Coronary artery (tissue), 2 donors: ENCODE measurements around the gene AFG3L2.
A peak's percentile ranks its signal among the peaks of the same experiment; 100 is the strongest.

Experiments used
- DNase-seq: peaks from one replicate; pipeline ENCODE4 v3.0.0-alpha.2; 2017; ENCODE audit warnings: low spot score
- H3K27ac ChIP-seq, 2 donors: fragments of 200-600 bp; sonication (generic); one replicate each; pipeline ENCODE4 v1.5.1; 2016 to 2019
- H3K4me3 ChIP-seq: fragments of 200-600 bp; sonication (generic); 2 replicates; pipeline ENCODE4 v1.5.1; 2016; ENCODE audit warnings: mild to moderate bottlenecking, moderate library complexity
- CTCF ChIP-seq: fragments of 200-600 bp; sonication (generic); IDR thresholded peaks from one replicate; pipeline ENCODE4 v1.5.1; 2019; ENCODE audit warnings: antibody characterized with exemption

AFG3L2 gene

GRCh38 chr18:12296087-12296403 lies 81.0 kb downstream of the AFG3L2 start:
- Histone ChIP-seq H3K27ac (no peak overlapping the region), H3K4me3 (no peak overlapping the region)
- TF ChIP-seq CTCF: no peak
- no peak for DNase-seq

DNA sequence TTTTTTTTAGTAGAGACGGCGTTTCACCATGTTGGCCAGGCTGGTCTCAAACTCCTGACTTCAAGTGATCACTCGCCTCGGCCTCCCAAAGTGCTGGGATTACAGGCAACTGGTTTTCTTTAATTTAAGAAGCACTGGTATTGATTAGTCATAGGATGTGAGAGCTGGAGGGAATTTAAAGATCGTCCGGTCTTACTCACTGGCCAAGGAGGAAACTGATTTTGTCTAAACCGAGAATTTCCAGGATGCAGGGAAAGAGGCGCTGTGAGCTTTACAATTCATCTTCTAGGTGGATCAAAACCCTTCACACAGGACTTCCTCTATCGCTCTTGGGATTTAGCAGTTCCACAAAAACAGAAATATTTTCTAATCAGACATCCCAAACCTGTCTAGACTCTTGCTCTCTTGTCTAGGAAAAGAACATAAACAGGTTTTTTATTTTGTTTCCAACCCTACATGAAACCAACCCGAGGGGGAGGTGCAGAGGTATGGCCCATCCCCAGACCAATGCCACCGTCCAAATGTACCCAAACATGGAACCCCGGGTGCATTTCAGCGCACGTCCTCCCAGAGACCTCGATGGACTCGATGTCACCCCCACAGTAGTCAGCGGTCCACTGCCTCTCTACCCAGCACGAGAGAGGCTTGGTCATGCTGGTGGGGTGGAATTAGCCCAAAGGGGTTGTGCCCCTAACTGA lies 81.5 kb downstream of the AFG3L2 start:
- no peak for DNase-seq
- Histone ChIP-seq H3K27ac (no peak overlapping the region), H3K4me3 (no peak overlapping the region)
- no peak for TF ChIP-seq CTCF

DNA sequence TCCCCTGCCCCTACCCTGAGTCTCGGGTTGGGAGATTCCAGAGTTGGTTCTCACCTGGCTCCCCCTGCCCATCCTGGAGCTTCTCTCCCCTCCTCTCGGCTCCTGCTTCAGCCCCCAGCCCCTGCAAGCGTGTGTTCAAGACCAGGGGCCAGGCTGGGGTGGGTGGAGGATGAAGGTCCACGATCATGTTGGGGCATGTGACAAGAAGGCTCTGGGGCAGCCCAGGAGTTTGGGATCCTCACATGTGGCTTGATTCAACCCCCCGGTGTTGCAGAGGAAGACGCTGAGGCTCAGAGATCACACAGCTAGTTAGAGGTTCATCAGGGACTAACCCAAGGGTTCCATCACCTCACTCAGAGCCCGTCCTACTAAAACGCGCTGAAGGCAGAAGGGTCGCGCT lies 83.2 kb downstream of the AFG3L2 start:
- Histone ChIP-seq H3K4me3 (no peak overlapping the region), H3K27ac (no peak overlapping the region)
- no peak for DNase-seq
- no peak for TF ChIP-seq CTCF

GRCh38 chr18:12291690-12292089 lies 85.3 kb downstream of the AFG3L2 start:
- no peak overlapping the region for H3K4me3 ChIP-seq
- no peak for TF ChIP-seq CTCF
- no peak overlapping the region for H3K27ac ChIP-seq
- DNase-seq: no peak

DNA sequence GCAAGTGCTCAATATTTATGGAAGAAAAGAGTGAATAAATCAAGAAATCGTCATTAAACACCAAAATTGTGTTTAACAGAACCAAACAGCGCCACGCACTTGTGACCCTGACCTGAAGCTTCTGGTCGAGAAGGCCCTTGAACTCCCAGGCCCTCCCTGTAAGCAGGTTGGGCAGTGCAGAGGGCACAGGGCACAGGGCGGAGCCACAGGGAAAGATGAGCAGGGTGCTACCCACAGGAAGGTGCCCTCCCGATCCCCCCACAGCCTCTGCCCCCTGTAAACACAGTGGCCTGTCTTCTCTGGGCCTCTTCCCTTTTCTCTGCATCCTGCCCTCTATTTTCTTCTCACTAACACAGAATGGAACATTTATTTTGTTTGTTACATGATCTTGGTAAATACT lies 85.9 kb downstream of the AFG3L2 start:
- no peak for TF ChIP-seq CTCF
- no peak overlapping the region for H3K27ac ChIP-seq
- H3K4me3 ChIP-seq: no peak overlapping the region
- DNase-seq: peak; percentile 31

DNA sequence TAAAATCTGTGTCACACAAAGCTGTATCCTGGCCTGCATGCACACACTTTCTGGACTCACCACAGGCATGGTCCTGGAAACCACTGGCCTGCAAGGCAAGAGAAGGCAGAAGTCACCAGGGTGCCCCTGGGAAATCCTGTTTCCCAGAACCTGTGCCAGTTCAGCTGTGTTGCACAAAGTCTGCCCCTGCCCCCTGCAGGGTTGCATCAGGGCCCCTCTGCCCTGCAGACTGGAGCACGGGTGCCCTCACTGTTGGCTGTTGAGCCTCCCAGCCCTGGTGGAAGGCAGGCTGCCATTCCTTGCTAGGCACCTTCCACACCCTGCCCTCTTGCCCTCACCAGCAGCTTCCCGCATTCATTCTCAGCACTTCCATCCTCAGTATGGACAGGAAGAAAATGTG lies 86.9 kb downstream of the AFG3L2 start:
- Histone ChIP-seq H3K4me3 (no peak overlapping the region), H3K27ac (no peak overlapping the region)
- no peak for TF ChIP-seq CTCF
- DNase-seq: peak; percentile 64

GRCh38 chr18:12288403-12288755 lies 88.6 kb downstream of the AFG3L2 start:
- TF ChIP-seq CTCF: no peak
- Histone ChIP-seq H3K4me3 (peak overlapping the region; percentile 81), H3K27ac (peak overlapping the region; percentile 77 to 90)
- peak; percentile 72 for DNase-seq
